SIG-M5 treated with dmso at 0.1 percent for 504 hours (cell line): ENCODE data around the gene SLC22A4.

ENCODE experiments used
- DNase-seq: peaks from one replicate; lab custom pipeline; 2025; ENCODE audit not compliant: unreplicated experiment; lab: John Stamatoyannopoulos, UW

Gene SLC22A4

DNA sequence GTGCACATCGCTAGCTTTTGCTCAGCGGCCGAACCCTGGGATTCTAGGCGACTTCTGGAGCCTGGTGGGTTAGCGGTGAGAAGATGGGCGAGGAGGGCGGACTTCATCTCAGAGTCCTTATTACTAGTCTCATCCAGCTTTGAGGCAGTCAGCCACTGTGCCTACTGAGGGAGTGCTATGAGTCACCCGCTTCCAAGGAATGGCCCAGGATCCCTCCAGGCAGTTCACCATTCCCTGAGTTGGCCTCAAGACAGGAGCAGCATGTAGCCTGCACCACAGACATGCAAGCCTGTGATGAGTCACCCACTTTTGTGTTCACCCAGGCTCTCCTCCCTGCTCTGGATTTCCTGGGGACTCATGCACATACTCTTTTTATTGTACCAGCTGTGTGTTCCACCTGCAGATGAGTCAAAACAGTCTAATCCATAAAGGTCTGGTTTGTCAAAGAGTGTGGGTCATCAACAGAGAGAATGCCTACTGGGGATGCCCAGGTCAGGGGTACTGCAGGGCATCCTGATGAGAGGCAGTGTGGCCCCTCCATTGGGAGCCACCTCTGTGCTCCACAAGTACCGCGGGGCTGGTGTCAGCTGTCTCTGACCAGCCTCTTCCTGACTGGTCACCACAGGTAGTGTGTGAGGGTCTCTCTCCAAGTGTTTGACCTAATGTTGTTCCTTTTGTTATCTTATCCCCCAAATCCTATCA lies 95.5 kb downstream of the SLC22A4 start:
- peak; percentile 25 for DNase-seq

DNA sequence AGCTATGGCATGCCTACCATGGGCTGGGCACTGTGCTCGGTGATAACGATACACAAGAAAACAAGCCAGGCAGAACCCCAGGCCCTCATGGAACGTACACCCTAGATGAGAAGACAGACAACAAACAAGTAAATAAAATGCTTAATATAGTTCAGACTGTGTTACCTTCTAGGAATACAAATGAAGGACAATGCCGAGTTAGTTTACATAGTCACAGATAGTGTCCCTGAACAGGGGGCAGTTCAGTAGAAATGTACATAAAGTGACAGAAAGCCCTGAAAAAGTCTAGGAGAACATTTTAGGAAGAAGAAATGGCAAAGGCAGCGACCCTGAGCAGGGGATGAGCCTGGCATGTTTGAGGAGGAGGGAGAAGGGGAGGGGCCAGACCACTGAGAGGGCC lies 97.1 kb downstream of the SLC22A4 start:
- DNase-seq, result no peak

DNA sequence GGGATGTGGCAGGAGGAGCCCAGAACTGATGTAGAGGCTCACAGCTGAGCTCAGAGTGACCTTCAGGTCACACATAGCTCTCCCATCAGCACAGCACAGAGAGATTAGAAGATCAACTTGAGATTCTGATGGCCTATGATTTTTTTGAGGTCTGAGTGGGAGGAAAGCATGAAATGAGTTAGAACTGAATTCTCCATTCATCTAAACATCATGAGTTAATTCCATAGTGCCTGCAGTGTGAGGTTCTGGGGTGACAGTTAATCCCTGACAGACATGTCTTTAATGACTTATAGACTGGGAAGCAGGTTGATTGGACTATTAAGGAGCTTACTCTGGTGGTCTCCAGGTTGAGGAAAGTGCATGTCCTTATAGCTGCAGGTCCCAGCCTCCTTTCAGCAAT lies 97.7 kb downstream of the SLC22A4 start:
- no peak for DNase-seq

DNA sequence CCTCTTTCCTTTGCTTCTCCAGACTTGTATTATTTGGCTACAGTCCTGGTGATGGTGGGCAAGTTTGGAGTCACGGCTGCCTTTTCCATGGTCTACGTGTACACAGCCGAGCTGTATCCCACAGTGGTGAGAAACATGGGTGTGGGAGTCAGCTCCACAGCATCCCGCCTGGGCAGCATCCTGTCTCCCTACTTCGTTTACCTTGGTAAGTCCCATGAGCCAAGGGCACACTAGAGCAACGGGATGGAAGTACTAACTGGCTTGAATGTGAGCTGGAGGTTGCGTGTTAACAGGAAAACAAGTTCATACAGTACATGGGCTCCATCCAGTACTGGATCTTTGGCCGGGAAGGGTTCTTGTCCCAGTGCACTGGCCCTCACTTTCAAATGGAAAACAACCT lies 98.2 kb downstream of the SLC22A4 start:
- DNase-seq, result no peak

DNA sequence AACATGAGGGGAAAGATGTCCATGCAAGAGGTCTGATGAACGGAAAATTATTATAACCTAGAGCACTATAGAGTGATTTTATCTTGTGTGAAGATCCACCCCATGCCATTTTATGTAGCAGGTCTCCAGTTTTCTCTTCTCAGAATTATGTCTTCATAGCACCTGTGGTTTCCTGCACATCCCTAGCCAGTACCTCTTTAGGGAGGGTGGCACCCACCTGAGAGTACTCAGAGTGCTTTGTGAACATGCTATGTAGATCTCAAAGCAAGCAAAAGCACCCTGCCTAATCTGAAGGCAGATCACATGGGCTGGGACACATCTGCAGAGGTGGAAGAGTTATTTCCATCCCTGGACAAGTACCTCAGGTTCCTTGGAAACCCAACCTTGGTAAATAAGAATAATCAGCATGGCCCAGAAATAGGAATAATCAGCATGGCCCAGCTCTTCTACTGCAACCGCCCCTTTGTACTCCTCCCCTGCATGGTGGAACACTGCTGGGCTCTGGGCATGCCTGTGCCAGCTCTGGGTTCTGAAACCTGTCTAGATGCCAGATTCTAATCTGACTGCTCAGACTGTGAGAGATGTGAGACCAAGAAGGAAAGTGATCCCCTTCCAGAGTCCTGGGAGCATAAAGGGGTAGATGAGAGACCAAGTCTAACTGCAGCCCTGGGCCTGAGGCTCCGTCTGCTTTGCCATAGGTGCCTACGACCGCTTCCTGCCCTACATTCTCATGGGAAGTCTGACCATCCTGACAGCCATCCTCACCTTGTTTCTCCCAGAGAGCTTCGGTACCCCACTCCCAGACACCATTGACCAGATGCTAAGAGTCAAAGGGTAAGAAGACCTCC lies 99.0 kb downstream of the SLC22A4 start:
- DNase-seq, result no peak
